DOHH2 (cell line): ENCODE data around the gene GFPT2.

Experiments
- CTCF ChIP-seq: fragments of 200-600 bp; sonication (generic); IDR thresholded peaks from one replicate; pipeline ENCODE4 v1.5.1; 2014; ENCODE audit warnings: antibody characterized with exemption, mild to moderate bottlenecking, low read depth, low read length; ENCODE audit not compliant: poor library complexity, severe bottlenecking
- EZH2phosphoT487 ChIP-seq: fragments of 200-600 bp; sonication (generic); IDR thresholded peaks from 2 replicates; pipeline ENCODE4 v1.6.1; 2017; ENCODE audit warnings: borderline replicate concordance, mild to moderate bottlenecking, antibody characterized with exemption, low read length, moderate library complexity, mixed read lengths

GRCh38 chr5:180329606-180330269 lies 23.4 kb downstream of the GFPT2 start:
- no peak for TF ChIP-seq CTCF
- TF ChIP-seq EZH2phosphoT487 = no peak
